Tibial nerve (tissue), 4 donors: Measurements from ENCODE around the gene TNFRSF12A.

Experiments
- EP300 ChIP-seq, 2 donors: sonication (generic); formaldehyde crosslinking; IDR thresholded peaks; one replicate each; pipeline ENCODE4 v1.6.1; 2017; ENCODE audit warnings: antibody characterized with exemption in 2 of 2, mild to moderate bottlenecking in 1 of 2
- POLR2A ChIP-seq, 2 donors: fragments of 450-650 bp; IDR thresholded peaks; one replicate each; pipeline ENCODE4 v1.6.1; 2017; ENCODE audit warnings: antibody characterized with exemption in 2 of 2, mild to moderate bottlenecking in 2 of 2, moderate library complexity in 2 of 2
- TF ChIP-seq, protein P1 (sequence below), 5 experiments: fragments of 200-600 bp in 3 of 5; fragments of 450-650 bp in 2 of 5; sonication (generic) in 3 of 5; IDR thresholded peaks; one replicate each; pipeline ENCODE4 v1.5.1; 2016 to 2019; ENCODE audit warnings: antibody characterized with exemption in 5 of 5, mild to moderate bottlenecking in 3 of 5, moderate library complexity in 2 of 5

DNA sequence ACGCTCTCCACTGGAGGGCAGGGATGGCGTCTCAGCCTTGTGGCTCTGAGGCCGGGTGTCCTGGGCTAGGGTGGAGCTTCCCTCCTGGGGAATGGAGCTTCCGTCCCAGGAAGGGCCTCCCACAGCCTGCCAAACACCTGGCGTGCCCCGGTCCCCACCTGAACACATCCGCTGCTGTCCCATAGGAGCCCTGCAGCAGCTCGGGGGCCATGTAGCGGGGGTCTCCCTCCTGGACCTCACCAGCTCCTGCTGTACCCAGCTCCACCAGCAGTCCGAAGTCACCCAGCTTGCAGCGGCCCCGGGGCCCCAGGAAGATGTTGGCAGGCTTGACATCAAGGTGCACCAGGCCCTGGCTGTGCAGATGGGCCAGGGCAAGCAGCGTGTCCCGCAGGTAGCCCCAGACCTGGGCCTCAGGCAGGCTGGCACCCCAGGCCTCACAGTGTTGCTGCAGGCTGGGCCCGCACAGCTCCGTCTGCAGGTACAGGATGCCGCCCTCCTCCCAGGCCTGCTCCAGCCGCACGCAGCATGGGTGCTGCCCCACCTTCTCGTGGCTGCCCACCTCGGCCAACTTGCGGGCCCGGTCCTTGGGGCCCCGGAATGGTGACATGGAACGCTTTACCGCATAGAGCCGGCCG, 44.9 kb upstream of the TNFRSF12A start:
- TF ChIP-seq, protein P1, sequence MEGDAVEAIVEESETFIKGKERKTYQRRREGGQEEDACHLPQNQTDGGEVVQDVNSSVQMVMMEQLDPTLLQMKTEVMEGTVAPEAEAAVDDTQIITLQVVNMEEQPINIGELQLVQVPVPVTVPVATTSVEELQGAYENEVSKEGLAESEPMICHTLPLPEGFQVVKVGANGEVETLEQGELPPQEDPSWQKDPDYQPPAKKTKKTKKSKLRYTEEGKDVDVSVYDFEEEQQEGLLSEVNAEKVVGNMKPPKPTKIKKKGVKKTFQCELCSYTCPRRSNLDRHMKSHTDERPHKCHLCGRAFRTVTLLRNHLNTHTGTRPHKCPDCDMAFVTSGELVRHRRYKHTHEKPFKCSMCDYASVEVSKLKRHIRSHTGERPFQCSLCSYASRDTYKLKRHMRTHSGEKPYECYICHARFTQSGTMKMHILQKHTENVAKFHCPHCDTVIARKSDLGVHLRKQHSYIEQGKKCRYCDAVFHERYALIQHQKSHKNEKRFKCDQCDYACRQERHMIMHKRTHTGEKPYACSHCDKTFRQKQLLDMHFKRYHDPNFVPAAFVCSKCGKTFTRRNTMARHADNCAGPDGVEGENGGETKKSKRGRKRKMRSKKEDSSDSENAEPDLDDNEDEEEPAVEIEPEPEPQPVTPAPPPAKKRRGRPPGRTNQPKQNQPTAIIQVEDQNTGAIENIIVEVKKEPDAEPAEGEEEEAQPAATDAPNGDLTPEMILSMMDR (IDR thresholded peaks at IDR 0.05), result no peak
- TF ChIP-seq POLR2A (IDR thresholded peaks at IDR 0.05), result no peak
- no peak for TF ChIP-seq EP300 (IDR thresholded peaks at IDR 0.05)
